Omental fat pad (tissue), 4 donors: Measurements from ENCODE around the gene PLCB1. TPM values are rescaled to one million over a fixed set of nuclear protein-coding genes. Genes with fewer than 3 reads are reported as not detected.
A peak's percentile ranks its signal among the peaks of the same experiment; 100 is the strongest.

Source experiments
- ATAC-seq: fragments of 150-250 bp; one replicate; pipeline ENCODE4 v1.9.1; 2016; ENCODE audit warnings: mild to moderate bottlenecking, moderate library complexity; ENCODE audit not compliant: low FRiP score
- DNase-seq: peaks from one replicate; pipeline ENCODE4 v3.0.0-alpha.2; 2019; ENCODE audit warnings: low spot score
- CTCF ChIP-seq, 3 donors: fragments of 450-650 bp; IDR thresholded peaks; one replicate each; pipeline ENCODE4 v1.5.1; 2016 to 2017; ENCODE audit warnings: antibody characterized with exemption in 3 of 3, mild to moderate bottlenecking in 3 of 3, moderate library complexity in 2 of 3
- total RNA-seq, 4 donors: library from RNA; depleted of rRNA; stranded (reverse); fragments of >200 nt; gene quantifications; one replicate each; pipeline ENCODE4 v1.1.0, GENCODE V29; 2016

PLCB1 gene
- total RNA-seq: 10 to 100 TPM; 22.4 to 60.5 (median 36.4) TPM

GRCh38 chr20:8131598-8132483 is at the start of gene PLCB1:
PLCB1 (plus strand) TSS chr20:8132266; CDS start chr20:8132652, 386 bp downstream.
- ATAC-seq (peak; percentile 92), DNase-seq (peak; percentile 49)
- peak in 1 of 3 donors; percentile 58 for TF ChIP-seq CTCF (IDR thresholded peaks at IDR 0.05)

DNA sequence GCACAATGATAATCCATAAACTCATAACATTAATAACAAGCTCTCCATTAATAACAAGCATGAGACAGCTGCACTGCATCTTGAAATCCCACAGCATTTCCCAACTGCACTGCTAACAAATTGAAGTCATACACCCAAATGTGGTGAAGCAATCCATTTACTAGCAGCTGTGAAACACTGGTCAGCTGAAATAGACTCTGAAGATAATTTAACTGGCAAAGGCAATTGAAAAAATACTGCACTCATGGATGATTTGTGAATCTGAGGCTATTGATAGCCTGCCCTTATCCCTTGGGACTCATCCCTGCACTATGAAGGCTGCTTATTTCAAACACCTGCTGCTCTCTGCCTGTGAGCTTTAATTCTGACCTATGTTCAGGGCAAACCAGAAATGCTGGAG is 49.1 kb upstream of the PLCB1 start:
- no peak for TF ChIP-seq CTCF (IDR thresholded peaks at IDR 0.05)
- DNase-seq (no peak), ATAC-seq (peak; percentile 95)

- DNase-seq (no peak), ATAC-seq (no peak)
- TF ChIP-seq CTCF (IDR thresholded peaks at IDR 0.05): no peak
These were observed 42.4 kb upstream of the PLCB1 start for GRCh38 chr20:8089668-8090067.

- no peak for TF ChIP-seq CTCF (IDR thresholded peaks at IDR 0.05)
- ATAC-seq (peak; percentile 76), DNase-seq (peak; percentile 47)
These were observed 37.6 kb upstream of the PLCB1 start for GRCh38 chr20:8094415-8094818.

GRCh38 chr20:8094850-8095249 is 37.2 kb upstream of the PLCB1 start:
- DNase-seq (no peak), ATAC-seq (peak; percentile 69)
- TF ChIP-seq CTCF (IDR thresholded peaks at IDR 0.05): no peak

- ATAC-seq: no peak
- no peak for DNase-seq
- TF ChIP-seq CTCF (IDR thresholded peaks at IDR 0.05): no peak
These were observed 36.2 kb upstream of the PLCB1 start for GRCh38 chr20:8095648-8096572.
